OCI-LY3 (cell line): ENCODE data around the gene ELFN2.

ENCODE experiments used
- EZH2phosphoT487 ChIP-seq: fragments of 200-600 bp; shearing (Covaris generic); IDR thresholded peaks from 2 replicates; pipeline ENCODE4 v1.6.1; 2018; ENCODE audit warnings: antibody characterized with exemption, mixed run types, low read depth
- TF ChIP-seq, protein P1 (sequence below): fragments of 200-600, 300-600 bp; sonication (generic); IDR thresholded peaks from 2 replicates; pipeline ENCODE4 v1.5.1; 2014; ENCODE audit warnings: antibody characterized with exemption, low read length, low read depth

DNA sequence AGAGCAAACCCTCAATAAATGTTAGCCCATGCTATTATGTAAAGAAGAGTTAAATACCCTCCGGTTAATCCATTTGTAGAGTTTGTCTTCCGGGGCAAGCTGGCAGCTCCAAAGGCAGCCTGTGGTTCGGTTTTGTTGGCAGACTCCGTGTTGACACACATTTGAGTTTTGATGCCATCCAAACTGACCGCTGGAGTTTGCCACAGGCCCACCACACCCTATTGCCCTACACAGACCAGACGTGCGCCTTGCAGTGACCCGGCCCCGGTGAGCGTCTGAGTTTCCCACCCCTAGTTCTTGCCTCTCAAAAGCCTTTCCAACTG, 25.1 kb downstream of the ELFN2 start:
- TF ChIP-seq, protein P1, sequence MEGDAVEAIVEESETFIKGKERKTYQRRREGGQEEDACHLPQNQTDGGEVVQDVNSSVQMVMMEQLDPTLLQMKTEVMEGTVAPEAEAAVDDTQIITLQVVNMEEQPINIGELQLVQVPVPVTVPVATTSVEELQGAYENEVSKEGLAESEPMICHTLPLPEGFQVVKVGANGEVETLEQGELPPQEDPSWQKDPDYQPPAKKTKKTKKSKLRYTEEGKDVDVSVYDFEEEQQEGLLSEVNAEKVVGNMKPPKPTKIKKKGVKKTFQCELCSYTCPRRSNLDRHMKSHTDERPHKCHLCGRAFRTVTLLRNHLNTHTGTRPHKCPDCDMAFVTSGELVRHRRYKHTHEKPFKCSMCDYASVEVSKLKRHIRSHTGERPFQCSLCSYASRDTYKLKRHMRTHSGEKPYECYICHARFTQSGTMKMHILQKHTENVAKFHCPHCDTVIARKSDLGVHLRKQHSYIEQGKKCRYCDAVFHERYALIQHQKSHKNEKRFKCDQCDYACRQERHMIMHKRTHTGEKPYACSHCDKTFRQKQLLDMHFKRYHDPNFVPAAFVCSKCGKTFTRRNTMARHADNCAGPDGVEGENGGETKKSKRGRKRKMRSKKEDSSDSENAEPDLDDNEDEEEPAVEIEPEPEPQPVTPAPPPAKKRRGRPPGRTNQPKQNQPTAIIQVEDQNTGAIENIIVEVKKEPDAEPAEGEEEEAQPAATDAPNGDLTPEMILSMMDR = no peak
- TF ChIP-seq EZH2phosphoT487 = no peak
